Measurements from ENCODE around the gene ECEL1.

The ECEL1 gene

GRCh38 chr2:232522623-232523401, 35.2 kb upstream of the ECEL1 start:
- no peak for DNase-seq

DNA sequence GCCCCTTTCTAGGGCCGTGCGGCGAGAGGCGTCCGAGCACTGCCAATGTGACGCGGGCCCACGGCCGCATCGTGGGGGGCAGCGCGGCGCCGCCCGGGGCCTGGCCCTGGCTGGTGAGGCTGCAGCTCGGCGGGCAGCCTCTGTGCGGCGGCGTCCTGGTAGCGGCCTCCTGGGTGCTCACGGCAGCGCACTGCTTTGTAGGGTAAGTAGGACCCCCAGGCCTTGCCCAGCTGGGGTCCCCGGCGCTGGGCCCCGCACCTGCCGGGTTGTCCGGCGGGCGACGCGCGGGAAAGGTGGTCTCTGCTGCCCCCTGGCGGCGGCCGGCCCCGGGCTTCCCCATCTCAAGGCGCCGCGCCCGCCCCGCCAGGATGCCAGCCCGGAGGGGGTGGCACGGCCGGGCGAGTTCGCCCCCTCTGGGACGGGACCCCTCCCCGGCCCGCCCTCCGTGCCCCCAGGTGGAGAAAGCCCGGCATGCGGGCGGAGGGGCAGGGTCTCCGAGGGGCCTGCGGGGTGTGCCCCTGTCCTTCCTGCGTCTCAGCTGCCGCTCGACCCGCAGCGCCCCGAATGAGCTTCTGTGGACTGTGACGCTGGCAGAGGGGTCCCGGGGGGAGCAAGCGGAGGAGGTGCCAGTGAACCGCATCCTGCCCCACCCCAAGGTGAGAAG, 34.5 kb upstream of the ECEL1 start:
- DNase-seq: no peak

GRCh38 chr2:232521098-232521497, 33.5 kb upstream of the ECEL1 start:
- DNase-seq: no peak

- DNase-seq: no peak
Measured at GRCh38 chr2:232520489-232520888, 32.9 kb upstream of the ECEL1 start.

GRCh38 chr2:232519581-232520438, 32.2 kb upstream of the ECEL1 start, which contains the start of gene PRSS56:
Gene PRSS56 (plus strand): TSS chr2:232520388. CDS start chr2:232520599, 211 bp downstream.
- DNase-seq: no peak

GRCh38 chr2:232518844-232519243, 31.2 kb upstream of the ECEL1 start:
- no peak for DNase-seq

- no peak for DNase-seq
Measured at GRCh38 chr2:232516551-232516950, 28.9 kb upstream of the ECEL1 start.

DNA sequence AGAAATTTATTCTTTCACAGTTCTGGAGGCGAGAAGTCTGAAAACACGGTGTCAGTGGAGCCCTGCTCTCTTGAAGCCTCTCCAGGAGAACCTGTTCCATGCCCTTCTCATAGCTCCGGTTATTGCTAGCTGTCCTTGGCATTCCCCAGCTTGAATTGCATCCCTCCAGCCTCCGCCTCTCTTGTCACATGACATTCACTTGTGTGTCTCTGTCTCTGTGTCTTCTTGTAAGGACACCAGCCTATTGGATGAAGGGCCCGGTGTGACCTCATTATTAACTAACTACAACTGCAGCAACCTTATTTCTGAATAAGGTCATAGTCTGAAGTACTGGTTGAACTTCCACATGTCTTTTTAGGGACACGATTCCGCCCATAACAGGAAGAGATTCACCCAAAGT, 28.0 kb upstream of the ECEL1 start:
- DNase-seq: no peak

DNA sequence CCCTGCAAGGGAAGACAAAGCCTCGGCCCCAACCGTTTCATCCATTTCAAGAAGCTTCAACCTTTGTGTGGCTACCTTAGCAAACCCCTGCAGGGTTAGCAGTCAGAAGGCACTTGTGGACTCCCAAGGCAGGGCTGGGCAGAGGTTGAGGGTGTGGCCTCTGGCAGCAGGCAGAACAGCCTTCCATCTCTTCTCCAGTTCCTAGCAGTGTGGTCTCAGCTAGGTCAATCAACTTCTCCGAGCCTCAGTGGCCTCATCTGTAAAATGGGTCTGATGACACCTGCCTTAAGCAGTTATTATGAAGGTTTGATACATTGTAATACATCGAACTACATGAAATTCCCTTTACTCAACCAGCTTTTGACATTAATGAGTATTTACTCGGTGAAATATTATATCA, 25.7 kb upstream of the ECEL1 start:
- DNase-seq: no peak

GRCh38 chr2:232512602-232513001, 25.0 kb upstream of the ECEL1 start:
- no peak for DNase-seq

DNA sequence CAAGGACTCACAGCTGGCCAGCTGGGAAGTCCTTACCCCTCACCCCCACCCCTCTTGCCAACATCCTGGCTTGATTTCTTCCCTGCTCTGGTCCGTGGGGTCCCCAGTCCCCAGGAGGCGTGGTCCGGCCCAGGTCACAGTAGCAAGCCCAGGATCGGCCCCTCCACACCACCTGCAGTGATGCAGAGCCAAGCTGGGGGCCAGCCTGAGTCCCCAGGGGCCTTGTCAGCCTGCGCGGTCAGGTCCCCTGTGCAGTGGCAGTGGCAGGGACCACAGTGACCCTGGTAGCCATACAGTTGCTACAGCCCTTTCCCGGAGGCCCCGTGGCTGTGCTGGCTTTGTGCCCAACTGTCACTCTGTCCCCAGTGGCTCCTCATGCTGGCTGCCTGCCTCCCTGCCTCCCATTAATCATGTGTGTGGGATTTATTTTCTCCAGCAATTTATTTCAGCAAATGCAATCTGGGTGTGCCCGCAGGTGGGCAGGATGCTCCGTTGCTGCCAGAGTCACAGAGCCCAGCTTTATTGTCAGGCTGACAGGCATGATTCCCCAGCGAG, 23.8 kb upstream of the ECEL1 start:
- DNase-seq: no peak

DNA sequence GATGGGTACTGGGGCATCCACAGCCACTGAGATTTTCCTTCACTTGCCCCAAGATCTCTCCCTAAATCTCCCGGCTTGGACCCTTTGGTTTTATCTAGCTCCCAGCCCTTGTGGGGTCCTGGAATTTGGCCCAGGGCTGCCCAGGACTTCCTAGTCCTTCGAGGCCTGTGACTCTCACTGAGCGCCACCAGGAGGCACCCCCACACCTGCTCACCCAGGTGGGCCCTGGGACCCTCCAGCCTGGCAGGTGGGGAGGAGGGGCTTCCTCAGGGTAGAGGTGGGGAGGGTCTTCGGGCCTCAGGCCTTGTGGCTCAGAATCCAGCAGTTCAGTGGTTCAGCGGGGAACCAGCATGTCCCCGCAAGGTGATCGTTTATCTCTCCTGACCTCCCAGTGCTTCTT, 20.6 kb upstream of the ECEL1 start:
- DNase-seq: no peak

- no peak for DNase-seq
Measured at GRCh38 chr2:232506709-232507108, 19.1 kb upstream of the ECEL1 start.

GRCh38 chr2:232505856-232506255, 18.2 kb upstream of the ECEL1 start:
- DNase-seq: no peak

DNA sequence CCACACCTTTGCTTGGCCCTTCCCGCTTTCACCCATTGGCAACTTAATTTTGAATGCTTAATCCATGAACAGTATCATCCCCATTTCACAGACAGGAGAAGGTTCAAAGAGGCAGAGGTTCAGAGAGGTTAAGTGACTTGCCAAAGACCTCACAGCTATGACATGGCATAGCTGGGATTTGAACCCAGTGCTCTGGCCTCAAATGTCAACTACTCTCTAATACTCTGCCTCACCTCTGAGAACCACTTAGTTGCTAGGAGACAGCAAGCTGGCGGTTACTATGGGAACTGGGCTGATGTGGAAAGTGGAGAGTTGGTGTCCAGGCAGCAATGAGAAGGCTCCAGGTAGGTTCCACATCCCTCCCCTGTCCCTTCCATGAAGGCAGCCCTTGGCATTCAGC, 16.8 kb upstream of the ECEL1 start:
- DNase-seq: no peak

DNA sequence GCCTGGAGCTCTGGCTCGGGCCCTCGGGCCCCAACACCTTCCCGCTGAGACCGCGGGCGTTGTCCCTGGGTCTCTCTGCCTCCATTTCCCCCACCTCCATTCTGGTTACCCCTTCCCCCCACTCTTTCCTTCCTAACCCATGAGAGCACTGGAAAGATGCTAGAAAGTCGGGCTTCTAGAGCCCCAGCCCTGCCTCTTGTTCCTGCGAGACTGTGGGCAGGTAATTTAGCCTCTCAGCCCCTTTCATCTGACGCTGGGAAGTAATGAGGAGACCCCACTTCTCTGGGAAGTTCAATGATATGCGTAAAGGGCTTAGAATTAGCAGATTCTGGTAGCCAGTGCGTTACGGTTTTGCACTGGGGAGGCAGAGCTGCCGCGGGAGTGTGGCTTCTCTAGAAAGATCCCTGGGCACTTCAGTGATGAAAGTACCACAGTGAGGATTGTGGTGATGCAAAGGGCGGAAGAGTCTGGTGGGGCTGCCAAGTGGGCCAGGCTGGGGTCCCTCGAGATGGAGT, 16.2 kb upstream of the ECEL1 start:
- no peak for DNase-seq

GRCh38 chr2:232502911-232503808, 15.5 kb upstream of the ECEL1 start:
- no peak for DNase-seq

DNA sequence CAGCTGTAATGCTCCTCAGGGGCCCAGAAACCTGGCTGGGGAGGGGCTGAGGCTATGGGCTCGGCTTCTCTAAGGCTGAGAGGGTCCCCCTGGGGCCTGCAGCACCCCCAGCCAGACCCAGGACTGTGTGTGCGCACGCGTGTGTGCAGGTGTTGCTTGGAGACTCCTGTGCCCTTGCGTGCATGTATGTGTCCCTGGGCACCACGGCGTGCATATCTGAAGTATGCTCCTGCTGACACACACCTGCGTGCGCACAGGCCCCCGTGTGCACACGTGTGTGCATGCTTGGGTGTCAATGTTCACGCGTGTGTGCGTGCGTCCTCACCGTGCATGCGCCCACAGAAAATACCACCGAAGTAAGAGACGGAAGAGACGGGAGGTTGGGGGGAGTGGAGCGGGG, 14.9 kb upstream of the ECEL1 start:
- no peak for DNase-seq

- no peak for DNase-seq
Measured at GRCh38 chr2:232501794-232502390, 14.3 kb upstream of the ECEL1 start.

- DNase-seq: no peak
Measured at GRCh38 chr2:232501331-232501771, 13.7 kb upstream of the ECEL1 start.

GRCh38 chr2:232498452-232498851, 10.8 kb upstream of the ECEL1 start:
- DNase-seq: no peak
